Effector memory CD8-positive, alpha-beta T cell (primary cell): ENCODE data around the gene CCNQ.

Experiments used
- ATAC-seq: fragments of 150-1000 bp; cut with Tn5 transposase; replicated peaks from 2 replicates; pipeline ENCODE4 v1.10.0; 2021; ENCODE audit warnings: mild to moderate bottlenecking, moderate library complexity
- DNase-seq, 3 experiments: peaks; one replicate each; pipeline ENCODE4 v3.0.0; 2021
- H3K27ac Mint-ChIP-seq, 2 donors: one replicate each; pipeline ENCODE4 v1.8.0; 2022; ENCODE audit warnings: mild to moderate bottlenecking in 2 of 2, mixed read lengths in 2 of 2, moderate library complexity in 2 of 2
- H3K27me3 Mint-ChIP-seq, 2 donors: one replicate each; pipeline ENCODE4 v1.8.0; 2022; ENCODE audit warnings: mixed read lengths in 2 of 2
- H3K36me3 Mint-ChIP-seq: one replicate; pipeline ENCODE4 v1.8.0; 2022; ENCODE audit warnings: mild to moderate bottlenecking, moderate library complexity, mixed read lengths; ENCODE audit not compliant: insufficient read depth
- H3K4me1 Mint-ChIP-seq, 2 donors: one replicate each; pipeline ENCODE4 v1.8.0; 2022; ENCODE audit warnings: low read depth in 2 of 2, mixed read lengths in 2 of 2
- H3K4me3 Mint-ChIP-seq, 2 donors: one replicate each; pipeline ENCODE4 v1.8.0; 2022; ENCODE audit warnings: mild to moderate bottlenecking in 2 of 2, mixed read lengths in 2 of 2, moderate library complexity in 2 of 2
- H3K9me3 Mint-ChIP-seq, 2 donors: one replicate each; pipeline ENCODE4 v1.8.0; 2022; ENCODE audit warnings: mixed read lengths in 2 of 2

The CCNQ gene

DNA sequence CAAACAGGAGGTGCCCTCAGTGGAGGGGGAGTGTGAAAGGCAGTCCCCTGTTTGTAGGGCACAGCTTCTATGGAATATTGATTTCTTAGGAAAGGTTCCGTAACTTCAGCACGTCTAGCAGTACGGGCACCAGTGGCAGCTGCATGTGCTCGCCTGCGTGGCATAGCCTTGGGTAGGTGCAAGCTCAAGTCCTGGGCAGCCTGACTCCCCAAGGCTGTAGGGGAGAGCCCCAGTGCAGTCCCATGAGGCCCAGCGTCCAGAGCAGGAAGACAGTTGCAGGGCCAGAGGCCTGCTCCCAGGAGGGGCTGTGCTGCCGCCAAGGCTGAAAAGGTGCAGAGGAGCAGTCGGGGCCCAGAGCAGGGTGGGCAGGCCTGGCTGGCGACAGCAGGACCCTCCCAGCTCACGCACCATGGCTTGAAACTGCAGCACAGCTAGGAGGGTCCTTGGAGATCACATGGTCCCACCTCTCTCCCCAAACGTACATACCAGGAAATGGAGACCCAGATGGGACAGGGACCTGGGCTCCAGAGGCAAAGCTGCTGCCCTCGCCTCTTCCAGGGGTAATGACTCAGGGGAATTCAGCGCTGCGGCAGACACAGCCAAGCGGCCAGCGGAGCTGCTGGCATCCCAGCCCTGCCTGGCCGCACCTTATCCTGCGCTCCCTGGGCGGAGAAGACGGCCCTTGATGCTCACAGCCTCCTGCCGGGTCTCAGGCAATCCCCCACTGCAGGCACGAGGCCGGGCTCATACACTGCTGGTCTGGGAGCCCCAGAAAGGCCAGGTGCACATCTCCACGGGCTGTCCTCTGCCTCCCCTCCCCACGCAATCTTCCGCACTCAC is 42.0 kb upstream of the CCNQ start:
- ATAC-seq: no peak
- Mint-ChIP-seq H3K27me3 (peaks cover 9 to 45% of the 10 kb centered on the region in 2 donors), H3K27ac (no peak overlapping the region), H3K4me1 (peaks cover 4 to 5% of the 10 kb centered on the region in 2 donors), H3K4me3 (no peak overlapping the region), H3K36me3 (no peaks in the 10 kb centered on the region), H3K9me3 (no peaks in the 10 kb centered on the region)
- no peak for DNase-seq

GRCh38 chrX:153640045-153640686 is 41.2 kb upstream of the CCNQ start:
- ATAC-seq (no peak), DNase-seq (no peak)
- Mint-ChIP-seq H3K27me3 (peaks cover 9 to 39% of the 10 kb centered on the region in 2 donors), H3K4me3 (no peak overlapping the region), H3K4me1 (peaks cover 4 to 5% of the 10 kb centered on the region in 2 donors), H3K36me3 (no peaks in the 10 kb centered on the region), H3K27ac (no peak overlapping the region), H3K9me3 (no peaks in the 10 kb centered on the region)

GRCh38 chrX:153639177-153640044 is 40.5 kb upstream of the CCNQ start:
- H3K27ac Mint-ChIP-seq: no peak overlapping the region
- ATAC-seq: no peak
- peaks cover 4 to 5% of the 10 kb centered on the region in 2 donors for H3K4me1 Mint-ChIP-seq
- H3K9me3 Mint-ChIP-seq: no peaks in the 10 kb centered on the region
- no peaks in the 10 kb centered on the region for H3K36me3 Mint-ChIP-seq
- no peak for DNase-seq
- H3K27me3 Mint-ChIP-seq: peaks cover 9 to 37% of the 10 kb centered on the region in 2 donors
- no peak overlapping the region for H3K4me3 Mint-ChIP-seq

GRCh38 chrX:153638436-153639176 is 39.7 kb upstream of the CCNQ start:
- DNase-seq (no peak), ATAC-seq (no peak)
- peaks cover 9 to 39% of the 10 kb centered on the region in 2 donors for H3K27me3 Mint-ChIP-seq
- no peaks in the 10 kb centered on the region for H3K9me3 Mint-ChIP-seq
- H3K4me3 Mint-ChIP-seq: no peak overlapping the region
- H3K4me1 Mint-ChIP-seq: peaks cover 4 to 5% of the 10 kb centered on the region in 2 donors
- H3K27ac Mint-ChIP-seq: no peak overlapping the region
- H3K36me3 Mint-ChIP-seq: no peaks in the 10 kb centered on the region

GRCh38 chrX:153638041-153638371 is 39.1 kb upstream of the CCNQ start:
- ATAC-seq (no peak), DNase-seq (no peak)
- no peak overlapping the region for H3K27ac Mint-ChIP-seq
- peaks cover 4% of the 10 kb centered on the region in 2 donors for H3K4me1 Mint-ChIP-seq
- no peak overlapping the region for H3K4me3 Mint-ChIP-seq
- H3K9me3 Mint-ChIP-seq: no peaks in the 10 kb centered on the region
- no peaks in the 10 kb centered on the region for H3K36me3 Mint-ChIP-seq
- H3K27me3 Mint-ChIP-seq: peaks cover 5 to 33% of the 10 kb centered on the region in 2 donors

DNA sequence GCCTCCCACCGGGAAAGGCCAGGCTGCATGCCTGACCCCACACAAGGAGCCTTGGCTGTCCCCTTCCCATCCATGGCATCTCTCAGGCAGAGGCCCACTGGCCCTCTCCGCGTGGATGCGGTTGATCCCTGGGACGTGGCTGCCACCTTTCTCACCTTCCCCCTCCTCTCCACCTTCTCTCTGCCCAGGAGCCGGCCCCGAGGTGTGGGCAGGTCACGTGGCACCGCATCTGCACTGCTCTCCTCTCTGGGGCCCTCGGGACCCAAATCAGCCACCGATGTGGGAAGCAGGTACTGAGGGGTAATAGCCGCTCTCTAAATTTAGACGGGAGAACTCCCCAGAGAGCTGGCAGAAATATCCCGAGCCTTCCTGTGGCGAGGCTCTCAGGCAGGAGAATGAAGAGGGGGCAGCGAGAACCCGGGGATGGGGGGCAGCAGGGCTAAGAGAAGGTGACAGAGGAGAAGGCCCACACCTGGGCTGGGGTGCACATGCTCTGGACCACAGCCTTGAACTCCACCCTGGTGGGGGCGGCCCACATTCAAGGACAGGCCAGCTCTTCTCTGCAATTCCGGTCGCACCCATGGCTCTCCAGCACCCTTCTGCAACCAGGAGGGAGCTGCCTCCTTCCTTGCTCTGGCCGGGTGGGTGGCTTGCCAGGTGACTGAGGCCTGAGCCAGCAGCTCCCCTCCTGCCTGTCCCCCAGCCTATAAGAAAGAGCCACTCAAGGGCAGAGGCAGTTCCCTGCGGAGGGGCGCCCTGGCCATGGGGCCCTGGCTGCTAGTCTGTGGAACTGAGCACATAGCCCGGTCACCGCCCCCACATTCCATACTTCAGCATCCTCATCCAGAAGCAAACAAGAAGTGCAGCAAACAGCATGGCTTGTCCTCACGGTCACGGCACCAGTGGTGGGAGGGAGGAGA is 38.4 kb upstream of the CCNQ start:
- no peak overlapping the region for H3K27ac Mint-ChIP-seq
- DNase-seq: no peak
- no peak for ATAC-seq
- H3K9me3 Mint-ChIP-seq: no peaks in the 10 kb centered on the region
- no peaks in the 10 kb centered on the region for H3K36me3 Mint-ChIP-seq
- no peaks in the 10 kb centered on the region for H3K4me1 Mint-ChIP-seq
- peaks cover 0 to 27% of the 10 kb centered on the region in 2 donors for H3K27me3 Mint-ChIP-seq
- H3K4me3 Mint-ChIP-seq: no peak overlapping the region

- Mint-ChIP-seq H3K27me3 (peaks cover 0 to 24% of the 10 kb centered on the region in 2 donors), H3K4me1 (no peaks in the 10 kb centered on the region), H3K9me3 (no peaks in the 10 kb centered on the region), H3K36me3 (no peaks in the 10 kb centered on the region), H3K27ac (no peak overlapping the region), H3K4me3 (no peak overlapping the region)
- ATAC-seq: no peak
- DNase-seq: no peak
These were observed 37.8 kb upstream of the CCNQ start for GRCh38 chrX:153636716-153637115.

DNA sequence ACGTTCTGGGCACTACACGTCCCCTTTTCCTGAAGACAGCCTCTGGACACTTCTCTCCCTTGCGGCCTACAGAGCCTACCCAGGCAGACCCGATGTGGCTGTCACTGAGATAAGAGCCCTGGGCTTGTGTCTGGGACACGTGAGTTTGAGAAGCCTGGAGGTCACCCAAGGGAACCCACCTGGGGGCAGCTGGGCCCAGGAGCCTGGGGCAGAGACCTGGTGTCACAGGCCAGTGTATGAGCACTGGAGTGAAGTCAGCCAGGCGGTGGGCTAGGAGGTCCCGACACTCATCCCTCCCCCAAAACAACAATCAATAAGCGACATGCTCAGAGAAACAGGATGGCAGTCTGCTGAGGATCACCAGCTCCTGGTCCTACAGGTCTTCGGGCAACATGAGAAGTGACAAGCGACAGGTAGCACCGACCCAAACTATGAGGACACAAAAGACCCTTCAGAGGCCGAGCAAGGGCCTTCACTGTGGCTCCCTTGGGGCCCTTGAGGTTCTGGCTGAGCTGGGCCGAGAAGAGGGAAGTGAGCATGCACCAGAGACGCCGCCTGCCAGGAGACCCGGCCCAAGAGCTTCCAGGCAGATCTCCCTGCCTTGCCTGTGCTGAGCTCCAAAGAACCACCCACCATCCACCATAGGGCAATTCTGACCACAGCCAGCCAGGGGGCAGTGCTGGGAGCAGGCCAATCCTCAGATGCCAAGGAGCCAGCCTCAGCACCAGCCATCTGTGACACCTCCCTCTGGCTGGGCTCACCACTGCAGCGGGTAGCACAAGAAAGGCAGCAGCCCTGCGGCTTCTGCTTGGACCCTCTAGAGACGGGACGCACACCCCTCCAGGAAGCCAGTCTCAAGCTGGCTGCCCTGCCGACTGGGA is 37.1 kb upstream of the CCNQ start:
- H3K4me3 Mint-ChIP-seq: no peak overlapping the region
- no peak overlapping the region for H3K27ac Mint-ChIP-seq
- peaks cover 0 to 17% of the 10 kb centered on the region in 2 donors for H3K27me3 Mint-ChIP-seq
- DNase-seq (no peak), ATAC-seq (peak; percentile 35)
- H3K36me3 Mint-ChIP-seq: no peaks in the 10 kb centered on the region
- no peaks in the 10 kb centered on the region for H3K9me3 Mint-ChIP-seq
- no peaks in the 10 kb centered on the region for H3K4me1 Mint-ChIP-seq

DNA sequence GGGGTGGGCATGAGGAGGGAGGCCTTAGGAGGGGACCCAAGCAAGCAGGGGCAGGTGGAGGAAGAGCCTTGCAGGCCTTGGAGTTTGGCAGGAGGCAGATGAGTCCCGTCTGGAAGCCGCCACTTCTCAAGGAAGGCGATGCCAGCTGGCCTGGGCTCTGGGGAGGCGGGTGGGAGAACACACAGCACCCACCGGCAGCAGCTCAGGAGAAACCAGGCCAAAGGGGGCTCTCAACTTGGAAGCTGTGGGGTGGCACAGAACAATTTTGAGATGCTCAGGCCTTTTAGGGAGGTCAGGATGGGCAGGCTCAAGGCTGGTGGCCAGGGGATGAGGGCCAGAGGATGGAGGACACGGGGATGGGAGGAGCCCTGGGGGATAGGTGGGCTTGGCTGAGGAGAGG is 36.4 kb upstream of the CCNQ start:
- H3K27ac Mint-ChIP-seq: no peak overlapping the region
- no peaks in the 10 kb centered on the region for H3K36me3 Mint-ChIP-seq
- no peaks in the 10 kb centered on the region for H3K9me3 Mint-ChIP-seq
- no peak overlapping the region for H3K4me3 Mint-ChIP-seq
- no peaks in the 10 kb centered on the region for H3K4me1 Mint-ChIP-seq
- ATAC-seq (no peak), DNase-seq (no peak)
- H3K27me3 Mint-ChIP-seq: peaks cover 0 to 11% of the 10 kb centered on the region in 2 donors

DNA sequence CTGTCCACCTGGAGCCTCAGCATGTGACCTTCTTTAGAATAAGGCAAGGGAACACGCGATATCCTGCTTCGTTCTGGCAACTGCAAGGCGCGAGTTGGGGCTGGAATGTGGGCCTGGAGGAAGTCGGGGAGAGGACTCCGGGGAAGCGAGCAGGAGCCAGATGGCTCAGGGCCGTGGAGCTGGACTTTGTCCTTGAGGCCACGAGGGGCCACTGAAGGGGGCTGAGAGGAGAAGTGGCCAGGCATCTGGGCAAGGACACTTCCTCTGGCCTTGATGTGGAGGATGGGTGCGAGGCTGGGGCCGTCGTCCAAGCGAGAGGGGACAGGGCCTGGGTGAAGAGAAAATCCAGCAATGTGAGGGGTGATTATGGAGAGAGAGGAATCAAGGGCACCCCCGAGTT is 35.9 kb upstream of the CCNQ start:
- Mint-ChIP-seq H3K27ac (no peak overlapping the region), H3K36me3 (no peaks in the 10 kb centered on the region), H3K4me3 (no peak overlapping the region), H3K4me1 (no peaks in the 10 kb centered on the region), H3K9me3 (no peaks in the 10 kb centered on the region), H3K27me3 (peaks cover 0 to 9% of the 10 kb centered on the region in 2 donors)
- ATAC-seq (no peak), DNase-seq (no peak)

DNA sequence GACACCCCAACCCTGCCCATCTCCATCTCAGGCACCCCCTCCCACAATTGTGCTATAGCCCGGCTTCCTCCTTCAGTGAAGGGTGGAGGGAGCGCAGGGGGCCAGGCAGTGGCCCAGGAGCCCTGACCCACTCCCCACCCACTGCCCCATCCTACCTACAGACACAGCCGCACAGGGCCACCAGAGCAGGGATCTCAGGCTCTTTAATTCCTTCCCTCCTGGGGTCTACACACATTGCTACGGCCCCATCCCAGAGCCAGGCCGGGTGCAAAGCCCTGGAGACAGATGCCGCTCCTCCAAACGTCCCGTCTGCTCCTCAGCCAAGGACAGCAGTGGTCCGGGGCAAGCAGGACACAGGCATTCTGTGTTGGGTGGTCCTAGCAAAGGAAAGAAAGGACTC is 35.3 kb upstream of the CCNQ start:
- Mint-ChIP-seq H3K9me3 (no peaks in the 10 kb centered on the region), H3K36me3 (no peaks in the 10 kb centered on the region), H3K4me1 (no peaks in the 10 kb centered on the region), H3K27me3 (peaks cover 0 to 9% of the 10 kb centered on the region in 2 donors), H3K27ac (no peak overlapping the region), H3K4me3 (no peak overlapping the region)
- ATAC-seq: no peak
- DNase-seq: no peak
